Heart left ventricle (tissue), 16 donors: ENCODE measurements around the gene CYBA. TPM values are rescaled to one million over a fixed set of nuclear protein-coding genes. Genes with fewer than 3 reads are reported as not detected.

Source experiments
- ATAC-seq, 4 donors: fragments of 200-7000 bp; cut with Tn5 transposase; one replicate each; pipeline ENCODE4 v1.9.1; 2020 to 2022; ENCODE audit warnings: moderate library complexity in 4 of 4, mild to moderate bottlenecking in 3 of 4, moderate number of reproducible peaks in 1 of 4
- DNase-seq, 5 donors: peaks; one replicate each; pipeline ENCODE4 v3.0.0-alpha.2; 2020
- H3K27ac ChIP-seq, 12 donors: fragments of 200-600 bp; sonication (generic) in 4 of 12; one replicate each; pipeline versions ENCODE4 v1.5.0 to v1.8.0; 2016 to 2022; ENCODE audit warnings: mild to moderate bottlenecking in 2 of 12
- H3K27me3 ChIP-seq, 9 donors: fragments of 200-600 bp; sonication (generic) in 2 of 9; one replicate each; pipeline versions ENCODE4 v1.5.1 to v1.8.0; 2016 to 2022; ENCODE audit warnings: mild to moderate bottlenecking in 3 of 9
- H3K36me3 ChIP-seq, 9 donors: fragments of 200-600 bp; sonication (generic) in 2 of 9; one replicate each; pipeline versions ENCODE4 v1.5.0 to v1.8.0; 2018 to 2022; ENCODE audit warnings: mild to moderate bottlenecking in 2 of 9
- H3K4me1 ChIP-seq, 12 donors: fragments of 200-600 bp; sonication (generic) in 4 of 12; one replicate each; pipeline versions ENCODE4 v1.5.0 to v1.8.0; 2016 to 2022; ENCODE audit warnings: mild to moderate bottlenecking in 3 of 12
- H3K4me3 ChIP-seq, 12 donors: fragments of 200-600 bp; sonication (generic) in 4 of 12; one replicate each; pipeline versions ENCODE4 v1.5.0 to v1.8.0; 2017 to 2022; ENCODE audit warnings: mild to moderate bottlenecking in 9 of 12, moderate library complexity in 4 of 12
- H3K9me3 ChIP-seq, 12 donors: fragments of 200-600 bp; sonication (generic) in 4 of 12; one replicate each; pipeline versions ENCODE4 v1.5.0 to v1.8.0; 2016 to 2022; ENCODE audit warnings: mild to moderate bottlenecking in 1 of 12
- POLR2A ChIP-seq, 2 donors: fragments of 450-650 bp; IDR thresholded peaks; one replicate each; pipeline ENCODE4 v1.6.1; 2017; ENCODE audit warnings: antibody characterized with exemption in 2 of 2, mild to moderate bottlenecking in 2 of 2, moderate library complexity in 2 of 2
- WGBS, 4 donors: extraction: QIAGEN DNeasy Blood & Tissue Kit in 2 of 4; methylation state at CpG; one replicate each; pipeline versions ENCODE4 v1.1.5 to v1.1.7; 2013 to 2018; 5-methylcytosine and 5-hydroxymethylcytosine counted together
- intact Hi-C, 10 donors: fragments of 100-400 bp; cut with DNase I; formaldehyde crosslinking; loops; one replicate each; pipeline versions ENCODE4 v1.11.1 to v1.14.2; 2022
- polyA plus RNA-seq, 2 donors: library from polyadenylated mRNA; stranded (reverse); fragments of 200-250 nt; gene quantifications; one replicate each; pipeline ENCODE4 v1.2.3, GENCODE V29; 2013
- total RNA-seq, 9 donors: library from RNA; depleted of rRNA in 2 of 9; stranded (reverse); fragments of >200 nt in 2 of 9; fragmentation: NEBNext Ultra II Directional in 3 of 9; extraction: Animal tissue kit (Norgen Biotek cat#: 25700) in 3 of 9; gene quantifications; one replicate each; pipeline versions ENCODE4 v1.1.0 to v1.2.4, GENCODE V29; 2016 to 2023
- TF ChIP-seq, protein P1 (sequence below), 12 donors: fragments of 200-600 bp; sonication (generic) in 4 of 12; IDR thresholded peaks; one replicate each; pipeline versions ENCODE4 v1.5.0 to v1.8.0; 2018 to 2022; ENCODE audit warnings: antibody characterized with exemption in 12 of 12, mild to moderate bottlenecking in 5 of 12
- donor health status: ischemic (EF 13 %, LVEDD 7.1; RV severe dilation, severe dysfunction).
- donor health status: healthy with polysubstance abuse.
- donor health status: DM: no; HTN: yes; CAD: no.
- donor health status: DM: no; HTN: no; CAD: no.
- donor health status: ischemic (EF 25% LVEDD 6.9; RV normal size, moderate dysfunction).
- donor health status: ischemic (EF 25% LVEDD 5.7; RV mildly dilated, moderate dysfunction).
- donor health status: healthy.
- donor health status: DM: yes; HTN: yes; CAD: no.
- donor health status: ischemic (EF 35%, LVEDD 5.7; RV mildly dilated, moderate dysfunction).
- donor health status: nonischemic (EF 11% LVEDD 7.7; RV severe dilation, severe dysfunction).
- donor health status: DM: yes; HTN: yes; CAD: no.
- donor health status: PGD.
- donor health status: ischemic (EF 29% LVEDD 5.4; RV normal size, mild dysfunction).
- donor health status: nonischemic (EF 23%, LVEDD 6.1; RV moderate dilation, normal function).

CYBA gene
- total and polyA plus RNA-seq, 11 donors = 22.6 to 227 (median 46.5) TPM

DNA sequence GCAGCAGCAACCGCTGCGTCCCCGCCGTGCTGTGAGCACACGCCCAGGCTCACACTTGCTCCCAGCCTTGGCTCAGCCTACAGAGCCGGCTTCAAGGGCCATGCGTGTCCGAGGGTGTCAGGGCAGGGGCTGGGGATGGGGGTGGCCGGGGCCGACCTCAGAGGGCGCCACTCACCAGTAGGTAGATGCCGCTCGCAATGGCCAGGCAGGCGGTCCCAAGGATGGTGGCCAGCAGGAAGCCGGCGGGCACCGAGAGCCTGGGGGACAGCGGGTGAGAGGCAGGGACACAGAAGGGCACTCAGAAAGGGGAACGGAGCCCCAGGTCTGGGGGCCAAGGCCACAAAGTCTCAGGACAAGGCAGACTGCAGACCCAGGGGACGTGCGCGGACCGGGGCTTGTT is 4.9 kb downstream of the CYBA start:
- H3K27ac ChIP-seq = no peak overlapping the region
- H3K27me3 ChIP-seq = peaks cover 0 to 5% (median under 1%) of the 10 kb centered on the region in 9 donors
- 89 to 95% (median 92%) methylated on average over 16 to 23 of the region's 23 CpGs for WGBS, 4 donors
- intact Hi-C loops = no loop called here
- H3K9me3 ChIP-seq = no peaks in the 10 kb centered on the region
- TF ChIP-seq POLR2A (IDR thresholded peaks at IDR 0.05) = no peak
- TF ChIP-seq, protein P1, sequence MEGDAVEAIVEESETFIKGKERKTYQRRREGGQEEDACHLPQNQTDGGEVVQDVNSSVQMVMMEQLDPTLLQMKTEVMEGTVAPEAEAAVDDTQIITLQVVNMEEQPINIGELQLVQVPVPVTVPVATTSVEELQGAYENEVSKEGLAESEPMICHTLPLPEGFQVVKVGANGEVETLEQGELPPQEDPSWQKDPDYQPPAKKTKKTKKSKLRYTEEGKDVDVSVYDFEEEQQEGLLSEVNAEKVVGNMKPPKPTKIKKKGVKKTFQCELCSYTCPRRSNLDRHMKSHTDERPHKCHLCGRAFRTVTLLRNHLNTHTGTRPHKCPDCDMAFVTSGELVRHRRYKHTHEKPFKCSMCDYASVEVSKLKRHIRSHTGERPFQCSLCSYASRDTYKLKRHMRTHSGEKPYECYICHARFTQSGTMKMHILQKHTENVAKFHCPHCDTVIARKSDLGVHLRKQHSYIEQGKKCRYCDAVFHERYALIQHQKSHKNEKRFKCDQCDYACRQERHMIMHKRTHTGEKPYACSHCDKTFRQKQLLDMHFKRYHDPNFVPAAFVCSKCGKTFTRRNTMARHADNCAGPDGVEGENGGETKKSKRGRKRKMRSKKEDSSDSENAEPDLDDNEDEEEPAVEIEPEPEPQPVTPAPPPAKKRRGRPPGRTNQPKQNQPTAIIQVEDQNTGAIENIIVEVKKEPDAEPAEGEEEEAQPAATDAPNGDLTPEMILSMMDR (IDR thresholded peaks at IDR 0.05) = no peak
- H3K36me3 ChIP-seq = peaks cover 0 to 55% (median 0%) of the 10 kb centered on the region in 9 donors
- peaks cover 0 to 34% (median 6%) of the 10 kb centered on the region in 12 donors for H3K4me1 ChIP-seq
- no peak for ATAC-seq
- no peak overlapping the region for H3K4me3 ChIP-seq
- no peak for DNase-seq

DNA sequence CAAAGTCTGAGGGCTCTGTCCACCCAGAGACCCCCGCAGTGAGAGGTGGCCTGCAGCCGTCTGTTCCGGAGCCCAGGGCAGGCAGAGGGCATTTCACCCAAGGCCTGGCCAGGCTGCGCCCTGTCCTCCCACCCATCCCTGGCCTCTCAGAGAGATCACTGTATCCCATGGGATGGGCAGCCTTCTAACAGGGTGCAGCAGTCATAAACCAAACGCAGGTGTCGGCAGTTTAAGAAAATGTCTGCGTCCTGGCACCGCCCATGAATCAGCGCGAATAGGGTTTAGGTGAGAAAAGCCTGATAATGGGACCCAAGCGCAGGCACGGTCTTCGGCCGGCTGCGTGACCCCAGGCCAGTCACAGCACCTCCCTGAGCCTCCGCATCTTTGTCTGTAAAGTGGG is 5.4 kb downstream of the CYBA start:
- WGBS, 4 donors = 93 to 95% (median 94%) methylated on average over 16 of the region's 16 CpGs
- peak in 1 of 5 donors; percentile 14 for DNase-seq
- no peaks in the 10 kb centered on the region for H3K9me3 ChIP-seq
- TF ChIP-seq POLR2A (IDR thresholded peaks at IDR 0.05) = no peak
- TF ChIP-seq, protein P1 (IDR thresholded peaks at IDR 0.05) = no peak
- intact Hi-C loops = no loop called here
- no peak for ATAC-seq
- H3K4me1 ChIP-seq = peaks cover 0 to 32% (median 6%) of the 10 kb centered on the region in 12 donors
- H3K36me3 ChIP-seq = peaks cover 0 to 55% (median 0%) of the 10 kb centered on the region in 9 donors
- peaks cover 0 to 10% (median 6%) of the 10 kb centered on the region in 9 donors for H3K27me3 ChIP-seq
- no peak overlapping the region for H3K4me3 ChIP-seq
- no peak overlapping the region for H3K27ac ChIP-seq

DNA sequence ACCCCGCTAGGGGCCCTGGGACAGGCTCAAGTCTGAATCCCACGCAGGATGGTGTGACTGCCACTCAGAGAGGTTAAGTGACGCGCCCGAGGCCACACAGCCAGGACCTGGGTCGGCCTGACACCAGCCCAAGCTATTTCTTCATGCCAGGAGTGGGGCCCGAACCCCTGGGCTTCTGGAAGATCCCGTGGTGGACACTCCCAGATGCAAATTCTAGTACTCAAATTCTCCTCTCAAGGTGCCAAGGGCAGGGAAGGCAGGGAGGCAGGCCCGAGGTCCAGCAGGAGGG is 7.3 kb downstream of the CYBA start:
- Histone ChIP-seq H3K27me3 (peaks cover 8 to 28% (median 24%) of the 10 kb centered on the region in 9 donors), H3K9me3 (no peaks in the 10 kb centered on the region), H3K36me3 (peaks cover 0 to 43% (median 0%) of the 10 kb centered on the region in 9 donors), H3K4me1 (peaks cover 0 to 28% (median 0%) of the 10 kb centered on the region in 12 donors), H3K27ac (no peak overlapping the region), H3K4me3 (no peak overlapping the region)
- ATAC-seq (no peak), DNase-seq (no peak)
- 85 to 94% (median 91%) methylated on average over 4 to 9 of the region's 9 CpGs for WGBS, 4 donors
- TF ChIP-seq, protein P1 (IDR thresholded peaks at IDR 0.05) = no peak
- no peak for TF ChIP-seq POLR2A (IDR thresholded peaks at IDR 0.05)
- intact Hi-C loops = no loop called here

DNA sequence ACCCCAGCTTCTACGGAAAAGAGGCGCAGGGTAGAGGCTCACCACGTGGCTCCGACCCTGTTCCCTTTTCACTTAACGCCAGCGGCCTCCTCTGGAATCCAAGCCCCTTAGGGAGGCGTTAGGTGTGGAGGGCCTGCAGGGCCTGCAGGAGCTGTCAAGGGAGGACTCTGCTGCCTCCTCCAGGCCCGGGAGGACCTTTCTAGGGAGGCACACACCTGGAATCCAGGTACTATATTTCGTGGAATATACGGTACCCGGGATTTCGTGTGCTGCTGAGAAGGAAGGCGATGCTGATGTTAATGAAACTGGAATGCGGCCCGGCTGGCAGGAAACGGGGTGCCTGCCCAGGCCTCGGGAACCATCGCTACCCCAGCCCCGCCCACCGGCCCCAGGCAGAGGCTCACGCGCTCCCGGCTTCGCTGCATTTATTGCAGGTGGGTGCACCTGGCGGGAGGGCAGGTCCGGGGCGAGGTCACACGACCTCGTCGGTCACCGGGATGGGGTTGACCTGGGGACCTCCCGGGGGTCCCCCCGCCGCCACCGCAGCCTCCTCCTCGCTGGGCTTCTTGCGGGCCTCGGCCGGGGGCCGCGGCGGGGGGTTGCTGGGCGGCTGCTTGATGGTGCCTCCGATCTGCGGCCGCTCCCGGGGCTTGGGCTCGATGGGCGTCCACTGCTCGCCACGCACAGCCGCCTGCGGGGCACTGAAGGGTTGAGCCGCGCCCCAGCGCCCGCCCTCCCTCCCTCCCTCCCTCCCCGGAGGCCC is 7.8 kb downstream of the CYBA start:
- DNase-seq (no peak), ATAC-seq (no peak)
- intact Hi-C loops = no loop called here
- no peak overlapping the region for H3K27ac ChIP-seq
- no peak overlapping the region for H3K4me3 ChIP-seq
- H3K9me3 ChIP-seq = no peaks in the 10 kb centered on the region
- H3K27me3 ChIP-seq = peaks cover 13 to 33% (median 30%) of the 10 kb centered on the region in 9 donors
- WGBS, 4 donors = 85 to 94% (median 90%) methylated on average over 41 to 58 of the region's 58 CpGs
- peaks cover 0 to 23% (median 0%) of the 10 kb centered on the region in 12 donors for H3K4me1 ChIP-seq
- H3K36me3 ChIP-seq = peaks cover 0 to 43% (median 0%) of the 10 kb centered on the region in 9 donors
- TF ChIP-seq, protein P1 (IDR thresholded peaks at IDR 0.05) = no peak
- no peak for TF ChIP-seq POLR2A (IDR thresholded peaks at IDR 0.05)
